IPS-11a (cell line): ENCODE results near the gene CYTH3.
"Not testable (repeated sequence)": the region's sequence is repeated elsewhere in the genome, so short reads cannot be mapped to it uniquely, and the experiment has no call there.

Source experiments
- H3K4me3 ChIP-seq: one replicate; pipeline ENCODE4 v1.5.1; 2013; ENCODE audit warnings: low read depth, low read length, control low read depth

Gene CYTH3

DNA sequence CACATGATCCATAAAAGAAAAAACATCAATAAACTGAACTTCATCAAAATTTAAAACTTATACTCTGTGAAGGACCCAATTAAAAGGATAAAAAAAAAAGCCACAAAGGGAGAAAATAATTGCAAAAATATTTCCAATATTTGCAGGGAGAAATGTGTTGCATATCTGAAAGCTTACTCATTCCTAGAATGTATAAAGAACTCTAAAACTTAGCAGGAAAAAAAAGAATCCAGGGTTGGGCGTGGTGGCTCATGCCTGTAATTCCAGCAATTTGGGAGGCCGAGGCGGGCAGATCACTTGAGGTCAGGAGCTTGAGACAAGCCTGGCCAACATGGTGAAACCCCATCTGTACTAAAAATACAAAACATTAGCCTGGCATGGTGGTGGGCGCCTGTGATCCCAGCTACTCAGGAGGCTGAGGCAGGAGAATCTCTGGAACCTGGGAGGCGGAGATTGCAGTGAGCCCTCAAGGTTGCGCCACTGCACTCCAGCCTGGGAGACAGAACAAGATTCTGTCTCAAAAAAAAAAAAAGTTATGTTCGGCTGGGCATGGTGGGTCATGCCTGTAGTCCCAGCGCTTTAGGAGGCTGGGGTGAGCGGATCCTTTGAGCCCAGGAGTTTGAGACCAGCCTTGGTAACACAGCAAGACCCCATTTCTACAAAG is 11.1 kb upstream of the CYTH3 start:
- not testable (repeated sequence) for H3K4me3 ChIP-seq

DNA sequence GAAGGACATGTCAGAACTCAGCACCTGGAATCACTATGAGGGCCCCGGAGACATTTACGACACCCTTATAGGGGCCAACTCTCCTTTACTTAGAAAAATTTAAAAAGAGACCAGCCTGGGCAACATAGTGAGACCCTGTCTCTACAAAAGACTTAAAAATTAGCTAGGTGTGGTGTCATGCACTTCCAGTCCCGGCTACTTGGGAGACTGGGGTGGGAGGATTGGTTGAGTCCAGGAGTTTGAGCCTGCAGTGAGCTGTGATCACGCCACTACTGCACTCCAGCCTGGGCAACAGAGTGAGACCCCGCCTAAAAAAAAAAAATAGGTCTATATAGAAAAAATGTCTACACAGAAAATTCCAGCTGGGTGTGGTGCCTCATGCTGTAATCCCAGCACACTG is 7.5 kb upstream of the CYTH3 start:
- H3K4me3 ChIP-seq = no peak overlapping the region

DNA sequence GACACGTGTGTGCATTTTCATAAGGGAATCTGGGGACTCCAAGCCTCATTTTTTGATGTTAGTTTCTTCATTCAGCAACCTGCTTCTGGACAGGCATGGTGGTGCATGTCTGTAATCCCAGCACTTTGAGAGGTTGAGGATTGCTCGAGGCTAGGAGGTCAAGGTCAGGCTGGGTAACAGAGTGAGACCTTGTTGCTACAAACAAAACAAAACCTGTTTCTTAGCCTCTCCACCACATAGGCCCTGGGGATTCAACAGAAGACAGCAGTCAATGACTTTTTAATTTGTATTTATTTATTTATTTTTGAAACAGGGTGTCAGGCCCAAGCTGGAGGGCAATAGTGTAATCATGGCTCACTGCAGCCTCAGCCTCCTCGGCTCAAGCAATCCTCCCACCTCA is 6.9 kb upstream of the CYTH3 start:
- no peak overlapping the region for H3K4me3 ChIP-seq

DNA sequence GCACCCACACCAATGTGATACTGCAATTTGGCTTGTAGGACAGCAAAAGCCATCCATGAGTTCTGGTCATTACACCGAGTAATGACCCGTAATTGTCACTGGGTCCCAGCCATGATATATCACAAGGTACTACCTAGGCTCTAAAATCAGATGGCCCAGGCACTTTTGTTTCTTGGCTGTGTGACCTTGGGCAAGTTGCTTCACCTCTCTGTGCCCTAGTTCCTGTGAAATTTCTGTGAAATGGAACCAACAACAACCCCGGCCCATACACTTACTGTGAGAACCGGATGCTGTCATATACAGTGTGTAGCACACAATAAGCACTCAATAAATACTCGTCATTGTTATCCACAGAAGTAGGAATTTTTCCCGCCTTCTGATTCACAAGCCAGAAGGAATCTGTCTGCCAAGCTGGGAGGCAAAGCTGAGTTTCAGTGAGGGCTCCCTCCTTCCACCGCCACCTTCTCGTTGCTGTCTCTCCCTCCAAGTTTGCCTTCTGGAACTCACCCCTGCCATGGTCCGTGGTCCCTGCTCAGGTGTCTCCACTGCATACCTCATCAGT is 6.4 kb upstream of the CYTH3 start:
- H3K4me3 ChIP-seq = no peak overlapping the region

DNA sequence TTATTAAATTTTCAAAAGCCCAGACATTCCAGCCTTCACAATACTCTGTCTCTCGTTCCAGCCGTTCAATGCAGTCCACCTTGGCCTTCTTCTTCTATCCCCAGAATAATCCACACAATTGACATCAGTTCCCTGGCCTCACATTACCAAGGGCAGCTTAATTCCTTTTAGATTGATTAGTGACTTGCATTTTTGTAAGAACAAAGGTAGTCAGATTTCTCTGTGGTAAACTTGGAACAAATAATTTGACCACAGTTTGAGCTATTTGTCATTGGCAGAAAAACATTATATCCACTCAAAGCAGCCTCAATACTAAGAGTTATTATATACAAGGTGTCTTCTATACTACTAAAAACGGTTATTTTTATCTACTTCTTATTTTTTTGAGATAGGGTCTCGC is 5.1 kb upstream of the CYTH3 start:
- H3K4me3 ChIP-seq = no peak overlapping the region

DNA sequence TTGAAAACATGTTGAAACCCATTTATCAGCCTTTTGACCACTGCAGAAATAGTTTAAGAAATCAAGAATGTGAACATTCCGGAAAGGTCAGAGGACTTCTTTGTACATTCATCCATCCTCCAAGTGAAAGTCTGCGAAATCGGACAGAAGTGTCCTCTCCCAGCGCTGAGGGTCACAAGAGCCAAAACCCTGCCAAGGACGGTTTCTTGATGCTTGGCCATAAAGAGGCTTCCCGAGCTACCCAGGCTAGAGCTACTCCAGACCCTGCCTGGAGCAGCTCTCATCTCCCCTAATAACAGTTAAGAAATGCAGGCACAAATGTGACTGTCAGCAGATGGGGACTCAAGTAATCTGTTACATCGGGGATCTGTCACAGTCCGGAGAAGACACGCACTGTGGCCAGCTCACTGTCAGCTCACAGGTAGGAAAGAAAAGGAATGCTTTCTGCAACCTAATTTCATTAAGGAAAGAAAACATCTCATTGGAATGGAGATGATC is 4.5 kb upstream of the CYTH3 start:
- H3K4me3 ChIP-seq = no peak overlapping the region

DNA sequence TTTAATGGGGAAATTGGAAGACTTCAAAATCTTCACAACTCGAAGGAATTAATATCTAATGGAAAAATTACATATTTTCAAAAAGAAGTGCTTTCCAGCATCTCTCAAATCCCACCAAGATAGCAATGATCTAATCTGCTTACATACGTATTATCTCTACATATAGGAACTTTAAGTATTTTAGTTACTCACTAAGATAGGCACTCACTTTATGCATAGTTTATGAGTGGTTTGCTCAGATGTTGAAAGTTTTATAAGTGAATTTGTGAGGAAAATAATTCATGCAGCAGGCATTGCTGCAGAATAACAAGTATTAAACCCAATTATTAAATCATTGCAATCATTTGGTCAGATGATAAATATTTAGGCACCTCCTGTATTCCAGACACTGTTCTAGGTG is 2.3 kb upstream of the CYTH3 start:
- no peak overlapping the region for H3K4me3 ChIP-seq

DNA sequence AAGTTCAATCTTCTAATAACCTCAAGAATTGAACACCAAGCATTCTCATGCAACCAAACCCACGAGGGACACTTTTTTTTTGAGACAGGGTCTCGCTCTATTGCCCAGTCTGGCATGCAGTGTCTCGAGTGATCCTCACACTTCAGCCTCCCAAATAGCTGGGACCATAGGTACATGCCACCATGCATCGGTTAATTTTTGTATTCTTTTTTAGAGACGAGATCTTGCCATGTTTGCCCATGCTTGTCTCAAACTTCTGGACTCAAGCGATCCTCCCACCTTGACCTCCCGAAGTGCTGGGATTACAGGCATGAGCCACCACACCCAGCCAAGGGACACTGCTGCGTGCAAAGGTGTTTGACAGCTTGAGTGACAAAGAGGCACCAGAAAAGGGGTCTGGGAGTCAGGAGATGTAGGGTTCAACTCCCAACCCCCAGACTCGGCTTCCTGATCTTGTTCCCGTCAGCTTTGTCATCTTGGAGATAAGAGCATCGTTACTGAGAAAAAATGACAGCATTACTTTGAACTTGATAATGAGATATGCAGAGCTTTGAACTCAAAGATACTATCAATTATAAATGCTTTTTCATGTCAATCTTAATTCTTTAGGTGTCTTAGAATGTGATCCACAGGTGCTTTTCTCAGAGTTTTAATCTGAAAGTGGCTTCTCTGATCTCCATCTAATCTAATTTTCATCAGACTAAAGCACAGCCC is 1.6 kb upstream of the CYTH3 start:
- H3K4me3 ChIP-seq = no peak overlapping the region

DNA sequence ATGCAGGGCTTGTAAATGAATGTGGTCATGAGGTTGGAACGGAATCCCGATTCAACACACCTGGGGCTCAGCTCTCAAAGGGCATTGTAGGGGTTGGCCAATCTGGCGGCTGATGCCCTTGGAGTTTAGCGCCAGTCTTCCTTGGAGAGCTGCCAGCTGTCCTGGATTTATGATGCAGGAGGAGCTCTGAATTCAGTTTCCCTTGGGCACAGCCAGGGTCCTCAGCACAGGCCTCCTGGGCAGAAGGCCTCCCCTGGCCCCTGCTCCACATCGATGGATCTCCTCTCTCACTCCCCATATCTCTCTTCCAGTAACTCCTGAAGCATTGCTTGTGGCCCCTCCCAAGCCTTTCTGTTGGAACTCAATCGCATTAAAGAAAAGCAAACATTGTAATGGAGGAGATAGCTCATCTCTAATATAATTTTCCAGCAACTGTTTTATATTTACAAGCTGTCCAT is 985 bp upstream of the CYTH3 start:
- no peak overlapping the region for H3K4me3 ChIP-seq

DNA sequence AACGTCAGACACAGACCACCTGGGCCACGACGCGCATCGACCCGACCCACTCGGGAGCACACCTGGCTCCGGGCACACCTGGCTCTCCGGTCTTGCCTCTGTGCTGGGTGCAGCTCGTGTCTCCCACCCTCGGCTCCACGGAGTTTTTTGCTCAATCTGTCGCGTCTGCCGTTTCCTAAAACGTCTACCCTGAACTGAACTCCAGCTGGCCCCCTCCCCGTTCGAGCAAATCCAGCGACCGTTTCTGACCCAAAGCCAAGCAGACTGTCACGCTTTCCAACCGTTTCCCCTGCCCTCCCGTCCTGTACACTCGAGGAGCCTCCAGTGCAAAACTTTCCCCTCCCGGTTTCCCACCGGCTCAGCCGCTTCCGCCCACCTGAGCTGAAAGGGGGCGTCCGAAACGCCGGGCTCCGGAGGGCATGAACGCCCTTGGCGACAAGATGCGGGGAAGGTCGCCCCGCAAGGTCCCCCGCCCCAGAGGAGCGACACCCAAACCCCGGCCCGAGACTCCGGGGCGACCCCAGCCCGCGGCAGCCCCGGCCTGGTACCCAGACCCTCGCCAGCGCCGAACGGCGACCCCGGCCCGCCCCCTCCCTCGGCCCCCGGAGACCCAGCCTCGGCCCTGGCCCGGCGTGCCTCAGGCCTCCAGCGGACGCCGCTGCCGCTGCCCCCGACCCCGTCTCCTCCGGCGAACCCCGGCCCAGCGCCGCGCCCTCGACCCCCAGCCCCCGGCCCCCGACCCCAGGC is 557 bp downstream of the CYTH3 start:
- H3K4me3 ChIP-seq = peak overlapping the region; percentile 76

DNA sequence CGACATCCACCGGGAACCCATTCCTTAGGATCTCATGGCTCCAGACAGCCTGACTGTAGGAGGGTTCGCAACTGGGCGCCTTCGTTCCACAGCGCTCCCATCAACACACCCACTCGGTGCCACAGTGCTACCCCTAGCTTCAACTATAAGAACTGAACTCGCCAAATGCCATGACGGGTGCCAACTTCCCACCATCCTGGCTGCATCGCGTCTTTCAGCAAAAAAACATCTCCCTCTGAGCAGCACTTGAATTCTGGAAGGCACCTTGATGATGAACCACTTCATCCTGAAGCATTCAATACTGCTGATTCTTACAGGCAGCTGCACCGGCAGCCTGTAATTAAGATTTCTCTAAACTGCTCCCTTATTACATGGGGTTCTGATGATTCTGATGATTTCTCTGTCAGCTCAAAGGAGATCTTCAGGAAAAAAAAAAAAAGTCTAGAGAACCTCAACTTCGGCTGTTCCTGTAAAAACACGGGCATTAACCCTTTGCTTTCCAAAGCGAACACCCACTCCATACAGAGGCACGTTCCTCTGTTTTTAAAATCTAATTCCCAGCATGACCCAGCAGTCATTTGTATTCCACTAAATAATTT is 1.3 kb downstream of the CYTH3 start:
- peak overlapping the region; percentile 76 for H3K4me3 ChIP-seq

DNA sequence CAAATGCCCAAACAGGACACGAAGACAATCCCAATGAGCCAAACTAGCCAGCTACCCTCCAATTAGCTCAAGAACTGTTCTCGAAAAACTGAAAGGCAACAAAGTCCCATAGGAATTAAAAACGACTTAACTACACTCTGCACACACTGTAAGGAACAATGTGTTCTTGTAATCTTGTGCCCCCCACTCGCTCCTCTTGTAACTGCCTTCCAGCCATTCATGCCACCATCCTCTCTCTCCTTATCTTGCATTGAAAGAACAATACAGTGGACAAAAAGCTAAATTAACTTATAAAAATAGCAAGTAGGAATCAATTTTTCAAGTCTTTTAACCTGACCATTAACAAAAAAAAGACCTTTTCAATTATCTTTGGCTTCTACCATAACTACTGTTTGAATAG is 2.9 kb downstream of the CYTH3 start:
- H3K4me3 ChIP-seq = no peak overlapping the region

DNA sequence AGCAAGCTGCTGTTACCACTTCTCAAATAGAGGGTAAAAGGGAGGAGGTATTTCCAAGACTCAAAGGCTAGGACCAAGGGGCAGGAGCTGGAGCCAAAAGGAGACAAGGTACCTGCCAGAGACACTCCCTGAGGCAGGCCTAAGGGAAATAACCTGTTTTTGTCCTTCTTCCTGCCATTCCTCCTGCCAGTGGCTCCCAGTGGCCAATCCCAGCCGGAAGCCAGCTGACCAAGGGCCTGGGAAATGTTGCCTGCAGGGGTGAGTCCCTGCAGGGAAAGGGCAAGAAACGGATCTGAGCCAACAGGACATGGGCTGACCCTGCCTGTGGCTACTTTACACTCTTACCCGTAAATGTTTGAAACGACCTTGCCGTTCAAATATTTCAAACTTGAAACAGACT is 3.5 kb downstream of the CYTH3 start:
- H3K4me3 ChIP-seq = no peak overlapping the region

DNA sequence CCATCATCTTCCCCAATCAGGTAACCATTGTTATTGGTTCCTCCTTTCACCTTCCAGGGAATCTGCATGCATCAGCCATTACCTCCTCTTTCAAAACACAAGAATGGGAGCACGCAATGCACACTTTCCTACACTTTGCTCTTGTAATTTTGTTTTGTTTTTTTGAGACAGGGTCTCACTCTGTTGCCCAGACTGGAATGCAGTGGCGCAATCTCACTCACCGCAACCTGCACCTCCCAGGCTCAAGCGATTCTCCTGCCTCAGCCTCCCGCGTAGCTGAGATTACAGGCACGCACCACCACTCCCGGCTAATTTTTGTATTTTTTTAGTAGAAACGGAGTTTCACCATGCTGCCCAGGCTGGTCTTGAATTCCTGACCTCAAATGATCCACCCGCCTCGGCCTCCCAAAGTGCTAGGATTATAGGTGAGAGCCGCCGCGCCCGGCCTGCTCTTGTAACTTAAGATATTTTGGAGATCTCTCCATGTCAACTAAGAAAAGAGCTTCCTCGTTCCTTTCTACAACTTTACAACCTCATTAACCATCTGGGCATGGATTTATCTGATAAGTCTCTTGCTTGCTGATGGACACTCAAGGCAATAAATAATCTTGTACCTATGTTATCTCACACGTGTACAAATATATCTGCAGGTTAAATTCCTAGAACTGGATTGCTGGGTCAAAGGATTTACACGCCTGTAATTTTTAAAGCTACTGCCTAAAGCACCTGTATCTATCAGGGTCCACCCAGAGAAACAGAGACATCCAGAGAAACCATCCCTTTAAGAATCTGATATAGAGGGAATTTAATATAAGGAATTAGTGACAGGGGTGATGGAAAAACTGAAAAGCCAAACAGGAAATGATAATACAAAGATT is 4.2 kb downstream of the CYTH3 start:
- no peak overlapping the region for H3K4me3 ChIP-seq

DNA sequence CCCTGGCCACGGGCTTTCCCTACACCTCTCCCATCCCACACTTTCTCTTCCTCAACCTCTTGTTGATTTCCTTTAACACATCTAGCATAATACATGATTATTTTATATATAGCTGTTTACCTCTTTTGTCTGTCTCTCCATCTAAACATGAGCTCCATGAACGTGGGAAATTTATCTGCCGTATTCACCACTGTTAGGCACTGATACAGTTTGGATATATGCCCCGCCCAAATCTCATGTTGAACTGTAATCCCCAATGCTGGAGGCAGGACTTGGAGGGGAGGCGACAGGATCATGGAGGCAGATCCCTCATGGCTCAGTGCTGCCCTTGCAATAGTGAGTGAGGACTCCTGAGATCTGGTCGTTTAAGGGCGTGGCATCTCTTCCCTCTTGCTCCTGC is 5.7 kb downstream of the CYTH3 start:
- H3K4me3 ChIP-seq = no peak overlapping the region

DNA sequence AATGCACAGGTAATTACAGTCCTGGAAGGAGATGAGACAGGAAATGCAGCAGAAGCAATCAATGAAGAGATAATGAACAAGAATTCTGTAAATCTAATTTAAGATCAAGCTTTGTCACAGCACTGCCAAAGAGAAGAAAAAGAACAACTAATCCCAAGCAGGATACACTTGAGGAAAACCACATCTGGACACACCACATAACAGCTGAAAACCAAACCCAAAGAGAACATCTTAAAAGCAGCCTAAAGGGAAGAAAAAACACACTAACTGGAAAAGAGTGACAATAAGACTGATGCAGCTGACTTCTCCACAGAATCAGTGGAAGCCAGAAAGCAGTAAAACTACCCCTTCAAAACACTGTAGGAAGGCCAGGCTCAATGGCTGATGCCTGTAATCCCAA is 10.2 kb downstream of the CYTH3 start:
- H3K4me3 ChIP-seq = no peak overlapping the region

DNA sequence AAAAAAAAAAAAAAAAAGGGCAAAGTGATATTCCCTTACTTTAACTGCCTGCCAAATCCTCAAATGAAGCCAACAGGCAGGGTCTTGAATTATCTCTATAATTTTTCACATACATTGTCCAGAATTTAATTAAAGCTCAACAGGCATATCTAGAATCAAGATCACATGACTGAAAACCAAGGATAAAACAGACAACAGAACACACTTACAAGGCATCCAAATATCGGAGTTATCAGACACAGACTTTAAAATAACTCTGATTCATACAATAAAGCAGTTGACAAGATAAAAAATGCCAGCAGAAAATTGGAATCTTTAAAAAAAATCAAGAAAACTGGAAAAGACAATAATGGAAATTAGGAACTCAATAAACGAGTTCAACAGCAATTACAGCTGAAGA is 10.7 kb downstream of the CYTH3 start:
- H3K4me3 ChIP-seq = no peak overlapping the region

DNA sequence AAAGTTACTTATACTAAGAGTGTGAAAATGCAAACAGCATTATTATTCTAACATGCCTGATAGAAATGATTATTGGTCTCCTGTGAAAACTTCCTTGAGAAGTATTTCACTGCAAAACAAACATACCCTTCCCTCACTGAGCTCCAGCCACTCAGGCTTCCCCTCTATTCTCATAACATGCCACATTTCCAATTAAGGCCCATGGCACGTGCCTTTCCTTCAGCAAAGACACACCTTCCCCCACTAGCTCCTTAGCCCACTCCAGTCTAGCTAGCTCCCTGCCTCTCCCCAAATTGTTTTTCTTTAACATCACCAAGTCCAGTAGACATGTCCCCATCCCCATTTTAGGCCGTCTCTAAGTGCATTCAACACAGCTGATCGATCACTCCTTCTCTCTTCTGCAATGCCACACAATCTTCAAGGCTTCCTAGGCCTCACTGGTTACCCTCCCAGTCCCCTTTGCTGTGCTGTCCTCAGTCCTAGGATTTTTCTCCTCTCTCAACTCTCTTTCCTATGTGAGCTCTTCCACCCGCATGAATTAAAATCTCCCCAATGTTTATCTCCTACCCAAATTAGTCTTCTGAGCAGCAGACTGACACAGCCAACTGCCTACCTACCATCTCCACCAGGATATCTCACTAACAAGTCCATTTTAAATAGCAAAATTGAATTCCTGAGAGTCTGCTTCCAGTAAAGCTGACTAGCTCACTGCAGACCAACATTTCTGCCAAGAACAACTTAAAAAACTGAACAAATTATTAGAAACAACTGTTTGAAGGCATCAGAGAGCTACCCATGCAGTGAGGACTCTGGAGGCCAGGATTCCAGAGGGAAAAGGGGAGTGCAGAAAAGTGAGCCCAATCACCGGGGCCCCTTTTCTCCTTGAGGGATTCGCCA is 11.9 kb downstream of the CYTH3 start:
- H3K4me3 ChIP-seq = no peak overlapping the region

DNA sequence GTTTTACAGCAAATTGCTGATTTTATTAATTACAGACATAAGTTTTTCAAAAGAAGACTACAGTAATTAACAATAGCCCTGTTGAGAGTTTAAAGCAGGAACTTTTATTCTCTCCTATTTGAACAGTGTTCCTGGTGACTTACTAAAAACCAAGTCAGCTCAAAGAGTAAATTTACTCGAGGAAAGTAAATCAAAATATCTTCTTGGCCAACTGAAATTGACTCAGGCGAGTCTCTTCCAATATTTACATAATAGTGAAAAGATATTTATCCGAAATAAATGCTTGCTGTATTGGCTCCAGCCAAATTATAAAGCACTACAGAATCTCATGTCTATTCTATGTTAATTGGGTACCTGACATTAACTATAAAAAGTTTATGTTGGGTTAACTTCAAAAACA is 13.2 kb downstream of the CYTH3 start:
- H3K4me3 ChIP-seq = no peak overlapping the region
